HG03565 (cell line): ENCODE data around the gene DBT.
"Not testable (repeated sequence)": the region's sequence is repeated elsewhere in the genome, so short reads cannot be mapped to it uniquely, and the experiment has no call there.

Experiments used
- ATAC-seq: cut with Tn5 transposase; IDR thresholded peaks from one replicate; pipeline ENCODE4 v1.9.1; 2021; ENCODE audit warnings: mild to moderate bottlenecking, moderate library complexity; ENCODE audit not compliant: unreplicated experiment

The DBT gene

DNA sequence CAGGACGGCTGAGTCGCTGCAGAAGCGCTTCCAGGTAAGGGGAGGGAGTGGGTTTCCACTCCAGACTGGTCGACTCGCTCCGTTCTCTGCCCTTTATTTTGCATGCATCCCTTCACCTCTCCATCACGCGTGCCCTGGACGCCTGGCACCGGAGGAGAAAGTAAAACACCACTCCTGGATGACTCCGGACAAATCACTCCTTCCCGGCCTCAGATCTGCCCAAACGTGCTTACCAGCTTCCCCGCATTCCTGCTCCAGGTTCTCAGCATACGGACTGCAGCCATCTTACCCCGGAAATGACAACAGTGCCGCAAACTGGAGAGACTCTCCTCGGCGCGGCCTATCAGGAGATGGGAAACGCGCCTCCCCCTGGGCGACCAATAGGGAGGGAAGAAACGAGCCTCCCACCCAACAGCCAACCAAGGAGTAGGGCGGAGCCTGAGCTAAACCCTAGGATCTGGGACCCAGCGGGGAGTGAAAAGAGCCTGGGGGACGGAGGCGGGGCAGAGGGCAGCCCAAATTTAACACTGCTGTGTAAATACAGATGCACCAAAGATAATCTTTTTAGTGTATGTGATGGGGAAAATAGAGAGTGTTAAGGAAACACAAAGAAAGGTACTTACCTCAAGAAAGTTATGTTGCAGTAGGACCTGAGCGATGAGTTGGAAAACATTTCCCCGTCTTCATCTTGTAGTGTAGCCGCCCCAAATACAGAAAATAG is at the start of gene DBT:
Gene DBT, minus strand, starts transcription at position 298 of the 721 bp plus-strand sequence. Its CDS starts 14 bp downstream, at position 284.
- peak; percentile 100 for ATAC-seq

- ATAC-seq = no peak
Measured at GRCh38 chr1:100298512-100298911, 48.9 kb upstream of the DBT start.

DNA sequence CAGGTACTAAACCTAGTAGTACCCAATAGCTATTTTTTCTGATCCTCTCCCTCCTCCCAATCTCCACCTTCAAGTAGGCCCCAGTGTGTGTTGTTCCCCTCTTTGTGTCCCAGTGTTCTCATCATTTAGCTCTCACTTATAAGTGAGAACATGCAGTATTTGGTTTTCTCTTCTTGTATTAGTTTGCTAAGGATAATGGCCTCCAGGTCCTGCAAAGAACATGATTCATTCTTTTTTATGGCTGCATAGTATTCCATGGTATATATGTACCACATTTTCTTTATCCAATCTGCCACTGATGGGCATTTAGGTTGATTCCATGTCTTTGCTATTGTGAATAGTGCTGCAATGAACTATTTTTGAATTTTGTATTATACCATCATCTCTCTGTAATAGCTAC is 47.4 kb upstream of the DBT start:
- ATAC-seq = not testable (repeated sequence)

DNA sequence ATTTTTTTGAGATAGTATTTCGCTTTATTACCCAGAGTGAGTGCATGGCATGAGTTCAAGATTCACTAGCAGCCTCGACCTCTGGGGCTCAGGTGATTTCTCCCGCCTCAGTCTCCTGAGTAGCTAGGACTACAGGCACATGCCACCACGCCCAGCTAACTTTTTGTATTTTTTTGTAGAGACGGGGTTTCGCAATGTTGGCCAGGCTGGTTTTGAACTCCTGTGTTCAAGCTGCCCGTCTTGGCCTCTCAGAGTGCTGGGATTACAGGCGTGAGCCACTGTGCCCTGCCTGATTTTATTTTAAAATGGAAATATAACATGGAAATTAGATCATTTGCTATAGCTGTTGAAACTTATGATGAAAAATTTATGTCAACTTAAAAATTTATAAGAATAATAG is 46.5 kb upstream of the DBT start:
- no peak for ATAC-seq

DNA sequence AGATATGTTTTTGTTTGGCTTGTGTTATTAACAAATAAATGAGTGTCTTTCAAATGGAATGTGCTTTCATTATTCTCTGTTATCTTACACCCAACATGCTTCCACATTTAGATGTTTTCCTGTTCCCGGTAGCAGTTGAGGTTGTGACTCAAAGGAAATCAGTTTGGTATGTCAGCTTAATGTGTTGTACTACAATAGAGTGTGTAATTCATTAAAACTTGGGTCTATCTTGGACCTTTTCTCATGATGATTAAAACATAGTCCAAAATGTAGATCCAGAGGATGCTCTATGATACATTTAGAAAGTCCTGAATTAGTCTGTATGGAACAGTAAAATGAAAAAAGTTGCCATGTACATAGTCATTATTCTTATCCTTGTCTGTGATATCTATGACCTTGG is 43.1 kb upstream of the DBT start:
- no peak for ATAC-seq

- ATAC-seq = no peak
Measured at GRCh38 chr1:100290291-100290690, 40.7 kb upstream of the DBT start.

DNA sequence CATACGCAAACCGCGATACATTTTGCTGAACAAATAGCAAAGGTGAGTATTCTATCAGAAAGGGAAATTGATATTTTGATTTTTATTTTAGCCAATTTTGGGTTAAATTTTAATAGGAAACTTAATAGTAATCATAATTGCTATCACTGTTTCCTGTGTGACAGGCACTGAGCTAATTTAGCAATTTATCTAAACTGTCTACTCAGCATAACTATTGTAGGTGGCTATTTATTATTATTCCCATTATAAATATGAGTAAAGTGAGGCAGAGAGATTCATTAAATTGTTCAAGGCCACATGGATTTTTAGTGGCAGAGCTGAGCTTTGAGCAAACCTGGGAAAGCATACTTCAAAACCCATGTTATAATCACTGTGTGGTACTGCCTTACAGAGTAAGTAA is 37.5 kb upstream of the DBT start:
- ATAC-seq = no peak

GRCh38 chr1:100284591-100284990 is 35.0 kb upstream of the DBT start:
- no peak for ATAC-seq

DNA sequence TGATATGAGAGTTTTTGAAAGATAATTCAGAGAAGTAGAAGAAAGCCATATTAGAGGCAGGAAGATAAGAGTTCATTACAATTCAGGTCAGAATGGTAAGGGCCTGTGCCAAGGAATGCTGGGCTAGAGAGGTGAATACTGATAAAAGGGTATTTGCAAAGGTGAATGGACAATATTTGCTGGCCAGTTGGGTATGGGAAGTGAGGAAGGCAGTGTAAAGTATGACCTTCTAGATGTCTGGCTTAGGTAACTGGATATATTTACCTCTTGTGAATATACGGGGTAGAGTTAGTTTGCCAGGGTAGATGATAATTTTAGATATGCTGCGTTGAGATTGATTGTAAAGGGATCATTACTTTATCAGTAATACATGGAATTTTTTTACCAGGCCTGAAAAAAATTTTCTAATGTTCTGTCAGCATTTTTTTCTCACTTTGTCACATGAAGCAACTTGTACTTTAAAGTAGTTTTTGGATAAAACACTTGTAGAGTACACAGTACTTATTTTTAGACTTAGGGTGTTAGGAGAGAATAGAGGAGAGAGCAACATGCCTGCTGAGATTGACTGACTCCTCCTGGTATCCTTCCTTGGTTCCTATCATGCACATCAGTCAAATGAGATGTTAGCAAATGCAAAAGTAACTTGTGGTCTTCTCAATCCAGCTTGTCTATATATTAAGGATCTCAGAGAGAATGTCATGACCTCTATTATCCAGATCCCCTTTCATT is 30.5 kb upstream of the DBT start:
- no peak for ATAC-seq

DNA sequence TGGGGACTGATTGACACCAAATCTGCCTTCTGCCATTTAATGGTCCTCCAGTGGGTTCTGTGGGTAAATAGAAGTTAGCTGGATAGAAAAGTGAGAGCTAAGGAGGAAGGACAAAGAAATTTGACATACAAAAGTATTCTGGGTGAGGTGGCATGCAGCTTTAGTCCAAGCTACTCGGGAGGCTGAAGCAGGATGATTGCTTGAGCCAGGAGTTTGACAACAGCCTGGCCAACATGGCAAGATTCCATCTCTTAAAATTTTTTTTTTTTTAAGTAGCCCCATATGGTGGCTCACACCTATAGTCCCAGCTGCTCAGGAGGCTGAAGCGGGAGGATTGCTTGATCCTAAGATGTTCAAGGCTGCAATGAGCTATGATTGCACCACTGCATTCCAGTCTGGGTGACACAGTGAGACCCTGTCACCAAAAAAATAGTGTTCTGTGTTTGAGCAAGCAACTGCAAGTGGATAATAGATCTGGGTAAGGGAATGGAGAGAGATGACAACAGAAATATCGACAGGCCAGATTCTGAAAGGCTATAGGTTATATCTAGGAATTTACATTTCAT is 29.8 kb upstream of the DBT start:
- no peak for ATAC-seq

- no peak for ATAC-seq
Measured at GRCh38 chr1:100277866-100278265, 28.2 kb upstream of the DBT start.

- ATAC-seq = no peak
Measured at GRCh38 chr1:100268202-100268601, 18.6 kb upstream of the DBT start.

- no peak for ATAC-seq
Measured at GRCh38 chr1:100267284-100267683, 17.6 kb upstream of the DBT start.

- ATAC-seq = peak; percentile 13
Measured at GRCh38 chr1:100266741-100267140, 17.1 kb upstream of the DBT start.

DNA sequence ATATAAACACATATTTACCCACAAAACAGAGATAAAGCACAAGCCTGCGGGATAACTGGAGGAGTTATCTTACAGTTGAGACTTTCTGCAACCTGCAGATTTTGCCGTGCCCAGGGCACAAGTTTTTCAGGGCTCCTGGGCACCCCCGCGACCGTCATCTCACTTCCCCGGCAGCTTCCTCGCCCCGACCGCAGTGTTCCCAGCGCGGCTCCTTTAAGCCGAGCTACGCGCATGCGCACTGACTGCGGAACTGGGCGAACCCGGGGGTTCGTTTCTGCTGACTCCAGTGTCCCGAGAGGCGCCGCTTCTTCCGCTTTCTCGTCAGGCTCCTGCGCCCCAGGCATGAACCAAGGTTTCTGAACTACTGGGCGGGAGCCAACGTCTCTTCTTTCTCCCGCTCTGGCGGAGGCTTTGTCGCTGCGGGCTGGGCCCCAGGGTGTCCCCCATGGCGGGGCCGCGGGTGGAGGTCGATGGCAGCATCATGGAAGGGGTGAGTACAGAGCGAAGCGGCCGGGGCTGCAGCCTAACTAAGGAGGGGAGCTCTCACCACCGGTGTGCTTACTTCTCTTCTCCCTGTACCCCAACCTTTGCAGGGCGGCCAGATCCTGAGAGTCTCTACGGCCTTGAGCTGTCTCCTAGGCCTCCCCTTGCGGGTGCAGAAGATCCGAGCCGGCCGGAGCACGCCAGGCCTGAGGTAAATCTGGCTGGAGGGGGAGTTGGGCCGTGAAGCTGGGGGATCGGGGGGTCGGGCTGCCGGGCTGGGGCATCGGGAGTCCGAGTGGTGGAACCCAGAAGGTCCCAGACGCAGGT is 16.5 kb upstream of the DBT start, which contains the start of gene RTCA:
Gene RTCA, plus strand, starts transcription at position 286 of the 810 bp plus-strand sequence. Its CDS starts 160 bp downstream, at position 446.
- peak; percentile 98 for ATAC-seq

DNA sequence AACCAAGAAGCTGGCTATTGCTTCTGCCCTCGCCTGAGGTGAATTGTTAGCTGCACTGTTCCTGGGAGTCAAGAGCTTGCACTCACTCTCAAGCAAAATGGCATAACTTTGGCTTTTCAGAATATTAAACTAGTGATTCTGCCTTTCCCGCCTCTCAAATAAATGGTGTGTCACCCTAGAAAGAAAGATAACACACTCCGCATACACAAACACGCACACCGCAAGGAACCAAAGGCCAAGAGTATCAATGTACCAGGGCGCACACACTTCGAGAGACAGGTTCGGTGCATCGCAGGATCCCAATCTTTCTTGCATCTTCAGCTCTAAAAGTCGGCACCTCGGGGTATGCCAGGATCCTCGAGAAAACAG is 15.9 kb upstream of the DBT start:
- peak; percentile 8 for ATAC-seq

- not testable (repeated sequence) for ATAC-seq
Measured at GRCh38 chr1:100264081-100264480, 14.4 kb upstream of the DBT start.

DNA sequence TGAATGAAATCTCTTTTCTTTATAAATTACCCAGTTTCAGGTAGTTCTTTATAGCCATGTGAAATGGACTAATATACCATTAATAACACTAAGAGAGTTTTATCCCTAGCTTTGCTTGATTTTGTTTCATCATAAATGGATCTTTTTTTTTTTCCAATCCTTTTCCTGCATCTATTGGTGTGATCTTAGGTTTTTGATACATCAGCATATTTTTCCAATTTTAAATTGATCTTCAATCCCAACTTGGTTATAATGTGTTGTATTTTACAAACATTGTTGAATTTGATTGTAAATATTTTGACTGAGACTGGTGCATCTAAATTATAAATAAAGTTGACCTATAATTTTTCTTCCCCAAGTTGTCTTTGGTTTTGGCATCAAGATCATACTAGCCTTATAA is 12.1 kb upstream of the DBT start:
- ATAC-seq = no peak

- not testable (repeated sequence) for ATAC-seq
Measured at GRCh38 chr1:100258427-100258826, 8.8 kb upstream of the DBT start.

DNA sequence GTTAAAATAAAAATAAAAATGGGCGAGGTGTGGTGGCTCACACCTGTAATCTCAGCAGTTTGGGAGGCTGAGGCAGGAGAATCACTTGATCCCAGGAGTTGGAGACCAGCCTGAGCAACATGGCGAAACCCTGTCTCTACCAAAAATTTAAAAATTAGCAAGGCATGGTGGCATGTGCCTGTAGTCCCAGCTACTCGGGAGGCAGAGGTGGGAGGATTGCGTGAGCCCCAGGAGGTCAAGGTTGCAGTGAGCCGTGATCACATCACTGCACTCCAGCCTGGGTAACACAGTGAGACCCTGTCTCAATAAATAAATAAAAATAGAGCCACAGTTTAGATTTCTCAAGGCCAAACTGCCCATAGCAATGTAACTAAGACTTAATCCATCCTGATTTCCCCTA is 6.6 kb upstream of the DBT start:
- ATAC-seq = not testable (repeated sequence)

DNA sequence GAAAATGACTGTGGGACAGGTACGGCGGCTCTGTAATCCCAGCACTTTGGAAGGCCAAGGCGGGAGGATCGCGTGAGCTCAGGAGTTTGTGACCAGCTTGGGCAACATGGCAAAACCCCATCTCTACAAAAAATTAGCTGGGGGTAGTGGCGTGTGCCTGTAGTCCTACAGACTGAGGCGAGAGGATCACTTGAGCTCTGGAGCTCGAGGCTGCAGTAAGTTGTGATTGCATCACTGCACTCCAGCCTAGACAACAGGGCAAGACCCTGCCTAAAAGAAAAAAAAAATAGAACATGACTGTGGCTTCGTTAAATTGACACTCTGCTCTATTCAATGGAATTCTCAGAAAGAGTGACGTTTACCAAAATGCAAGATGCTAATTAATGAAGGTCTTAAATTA is 3.9 kb upstream of the DBT start:
- ATAC-seq = no peak
